B cell (primary cell): ENCODE data around the gene ACACB. TPM values are rescaled to one million over a fixed set of nuclear protein-coding genes. Genes with fewer than 3 reads are reported as not detected.

Experiments used
- ATAC-seq: fragments of 200-7000 bp; cut with Tn5 transposase; one replicate; pipeline ENCODE4 v1.10.0; 2021; ENCODE audit warnings: low read depth, mild to moderate bottlenecking, moderate number of reproducible peaks, moderate library complexity
- CTCF ChIA-PET: fragments of 350-600 bp; sonication (Branson Sonifier 250); formaldehyde crosslinking; loops from one replicate; lab custom pipeline; 2021; ENCODE audit warnings: antibody characterized with exemption, inconsistent platforms; lab: Charles Lee
- POLR2A ChIA-PET: fragments of 350-600 bp; sonication (Branson Sonifier 250); formaldehyde crosslinking; loops from one replicate; lab custom pipeline; 2021; ENCODE audit warnings: antibody characterized with exemption; lab: Charles Lee
- DNase-seq: peaks from one replicate; pipeline ENCODE4 v3.0.0; 2013
- H2AFZ ChIP-seq: 2 replicates; pipeline ENCODE4 v1.6.1; 2012; ENCODE audit warnings: mild to moderate bottlenecking, low read depth, low read length; ENCODE audit not compliant: insufficient read depth, poor library complexity, severe bottlenecking
- H3K27ac ChIP-seq, 2 donors: 1 replicate in 1 of 2; 2 replicates in 1 of 2; pipeline ENCODE4 v1.5.1; 2012 to 2013; ENCODE audit warnings: low read length in 2 of 2, mild to moderate bottlenecking in 2 of 2, moderate library complexity in 1 of 2
- H3K27me3 ChIP-seq, 4 experiments: fragments of 200-600 bp in 1 of 4; sonication (generic) in 1 of 4; replicated peaks in 1 of 4; 1 replicate in 2 of 4; 2 replicates in 2 of 4; pipeline versions ENCODE4 v1.6.1 to v1.7.0; 2013 to 2016; ENCODE audit warnings: low read length in 3 of 4, mild to moderate bottlenecking in 2 of 4, mixed read lengths in 1 of 4, moderate library complexity in 1 of 4; ENCODE audit not compliant: insufficient read depth in 4 of 4, control insufficient read depth in 3 of 4; ENCODE audit errors: control extremely low read depth in 1 of 4
- H3K36me3 ChIP-seq, 2 experiments: replicated peaks in 1 of 2; 1 replicate in 1 of 2; 2 replicates in 1 of 2; pipeline versions ENCODE4 v1.6.1 to v1.7.1; 2013; ENCODE audit warnings: low read length in 1 of 2; ENCODE audit not compliant: insufficient read depth in 2 of 2, control insufficient read depth in 1 of 2; ENCODE audit errors: control extremely low read depth in 1 of 2, extremely low read depth in 1 of 2
- H3K4me1 ChIP-seq, 2 donors: fragments of 200-600 bp in 1 of 2; sonication (generic) in 1 of 2; 1 replicate in 1 of 2; 2 replicates in 1 of 2; pipeline versions ENCODE4 v1.5.1 to v1.6.1; 2013 to 2017; ENCODE audit warnings: low read length in 2 of 2; ENCODE audit not compliant: control insufficient read depth in 2 of 2, insufficient read depth in 2 of 2
- H3K4me2 ChIP-seq: replicated peaks from 2 replicates; pipeline ENCODE3; 2012; ENCODE audit warnings: mild to moderate bottlenecking, low read depth, low read length; ENCODE audit not compliant: poor library complexity, severe bottlenecking
- H3K4me3 ChIP-seq, 5 experiments: fragments of 200-600 bp in 1 of 5; sonication (generic) in 1 of 5; 1 replicate in 3 of 5; 2 replicates in 2 of 5; pipeline versions ENCODE4 v1.5.1 to v1.7.0; 2011 to 2016; ENCODE audit warnings: low read length in 4 of 5, mild to moderate bottlenecking in 4 of 5, low read depth in 2 of 5, control low read depth in 1 of 5, moderate library complexity in 1 of 5; ENCODE audit not compliant: insufficient read depth in 1 of 5; ENCODE audit errors: control extremely low read depth in 1 of 5, extremely low read depth in 1 of 5
- H3K79me2 ChIP-seq: fragments of 200-600 bp; sonication (generic); one replicate; pipeline ENCODE4 v1.6.0; 2016; ENCODE audit warnings: low read length; ENCODE audit not compliant: control insufficient read depth, insufficient read depth
- H3K9ac ChIP-seq: fragments of 200-600 bp; sonication (generic); 2 replicates; pipeline ENCODE4 v1.6.1; 2017; ENCODE audit warnings: mild to moderate bottlenecking, low read length, moderate library complexity
- H3K9me3 ChIP-seq, 3 donors: one replicate each; pipeline versions ENCODE4 v1.6.1 to v1.7.1; 2013; ENCODE audit warnings: low read length in 2 of 3; ENCODE audit not compliant: control insufficient read depth in 2 of 3, insufficient read depth in 1 of 3; ENCODE audit errors: control extremely low read depth in 1 of 3
- H4K20me1 ChIP-seq: 2 replicates; pipeline ENCODE4 v1.6.0; 2012; ENCODE audit warnings: mild to moderate bottlenecking, low read length; ENCODE audit not compliant: insufficient read depth, control insufficient read depth, poor library complexity, severe bottlenecking
- H3K27ac Mint-ChIP-seq: one replicate; pipeline ENCODE4 v1.8.0; 2021; ENCODE audit warnings: mixed read lengths
- H3K27me3 Mint-ChIP-seq: one replicate; pipeline ENCODE4 v1.8.0; 2021; ENCODE audit warnings: mixed read lengths
- H3K4me1 Mint-ChIP-seq: one replicate; pipeline ENCODE4 v1.8.0; 2021; ENCODE audit warnings: mixed read lengths
- H3K4me3 Mint-ChIP-seq: one replicate; pipeline ENCODE4 v1.8.0; 2021; ENCODE audit warnings: mixed read lengths
- H3K9me3 Mint-ChIP-seq: one replicate; pipeline ENCODE4 v1.8.0; 2022; ENCODE audit warnings: mixed read lengths; ENCODE audit not compliant: insufficient read depth
- CTCF ChIP-seq: fragments of 200-600 bp; IDR thresholded peaks from one replicate; pipeline ENCODE4 v1.8.0; 2022; ENCODE audit warnings: antibody characterized with exemption, mild to moderate bottlenecking
- EZH2 ChIP-seq: IDR thresholded peaks from 2 replicates; pipeline ENCODE4 v1.6.1; 2012; ENCODE audit warnings: borderline replicate concordance, low read depth, mild to moderate bottlenecking, moderate library complexity, low read length; ENCODE audit not compliant: insufficient read depth, poor library complexity, severe bottlenecking
- WGBS: methylation state at CpG from one replicate; pipeline ENCODE4 v1.1.5; 2013; ENCODE audit warnings: missing lambda C conversion rate; ENCODE audit not compliant: insufficient coverage; 5-methylcytosine and 5-hydroxymethylcytosine counted together
- intact Hi-C: fragments of 100-400 bp; cut with micrococcal nuclease; formaldehyde crosslinking; loops from one replicate; pipeline ENCODE4 v1.10.0; 2022
- polyA plus RNA-seq: library from polyadenylated mRNA; depleted of rRNA; stranded (reverse); fragments of >200 nt; gene quantifications from 2 replicates; pipeline ENCODE4 v1.2.3, GENCODE V29; 2012
- total RNA-seq, 2 donors: library from RNA; stranded (reverse); fragments of 120-200 nt in 1 of 2; gene quantifications; 1 replicate in 1 of 2; 2 replicates in 1 of 2; pipeline versions ENCODE4 v1.2.3 to v1.2.4, GENCODE V29; 2013 to 2022

Gene ACACB
- total and polyA plus RNA-seq, 2 donors (not counting 1 experiment from before 2014, with no cell fraction given): 7.4 to 27.5 TPM

- ATAC-seq (no peak), DNase-seq (no peak)
- intact Hi-C loops: no loop called here
- Histone ChIP-seq H2AFZ (no peak overlapping the region), H3K9ac (no peak overlapping the region), H3K4me2 (no peak overlapping the region), H3K27ac (no peak overlapping the region), H3K36me3 (no peaks in the 10 kb centered on the region), H3K27me3 (no peaks in the 10 kb centered on the region), H3K9me3 (peaks cover 0 to 3% (median 0%) of the 10 kb centered on the region in 3 donors), H3K4me3 (no peak overlapping the region), H4K20me1 (no peaks in the 10 kb centered on the region), H3K79me2 (no peaks in the 10 kb centered on the region), H3K4me1 (no peaks in the 10 kb centered on the region)
- ChIA-PET POLR2A (no interaction called here), CTCF (interaction anchor here (2.2 kb wide), 1 partner anchor 25 kb away, joined by 6 read pairs; no protein-coding TSS in a partner anchor)
- H3K4me1 Mint-ChIP-seq: no peaks in the 10 kb centered on the region
- TF ChIP-seq EZH2 (no peak), CTCF (no peak)
- no peak overlapping the region for H3K27ac Mint-ChIP-seq
- peaks cover 18% of the 10 kb centered on the region for H3K27me3 Mint-ChIP-seq
- no peaks in the 10 kb centered on the region for H3K9me3 Mint-ChIP-seq
- 100% methylated on average over 2 of the region's 2 CpGs for WGBS
- H3K4me3 Mint-ChIP-seq: no peak overlapping the region
Measured at GRCh38 chr12:109137055-109137454, 20.7 kb downstream of the ACACB start.

GRCh38 chr12:109139360-109139759 is 23.0 kb downstream of the ACACB start:
- ChIA-PET CTCF (interaction anchor here (0.7 to 2.2 kb wide), 3 partner anchors 27 to 258 kb away, joined by 3 to 6 read pairs (median 3); no protein-coding TSS in a partner anchor), POLR2A (no interaction called here)
- Histone ChIP-seq H4K20me1 (no peaks in the 10 kb centered on the region), H3K4me1 (no peaks in the 10 kb centered on the region), H3K4me3 (no peak overlapping the region), H3K9me3 (peaks cover 0 to 3% (median 0%) of the 10 kb centered on the region in 3 donors), H3K9ac (no peak overlapping the region), H3K4me2 (no peak overlapping the region), H2AFZ (no peak overlapping the region), H3K27ac (no peak overlapping the region), H3K36me3 (no peaks in the 10 kb centered on the region), H3K79me2 (no peaks in the 10 kb centered on the region), H3K27me3 (no peaks in the 10 kb centered on the region)
- no peak overlapping the region for H3K4me3 Mint-ChIP-seq
- no peak overlapping the region for H3K27ac Mint-ChIP-seq
- no peaks in the 10 kb centered on the region for H3K9me3 Mint-ChIP-seq
- intact Hi-C loops: no loop called here
- no peak for DNase-seq
- H3K4me1 Mint-ChIP-seq: peaks cover 2% of the 10 kb centered on the region
- H3K27me3 Mint-ChIP-seq: peaks cover 17% of the 10 kb centered on the region
- 86% methylated on average over 9 of the region's 9 CpGs for WGBS
- TF ChIP-seq CTCF (no peak), EZH2 (no peak)
- ATAC-seq: no peak
